ENCODE measurements around the gene CLDN7.

Gene CLDN7, protein sequence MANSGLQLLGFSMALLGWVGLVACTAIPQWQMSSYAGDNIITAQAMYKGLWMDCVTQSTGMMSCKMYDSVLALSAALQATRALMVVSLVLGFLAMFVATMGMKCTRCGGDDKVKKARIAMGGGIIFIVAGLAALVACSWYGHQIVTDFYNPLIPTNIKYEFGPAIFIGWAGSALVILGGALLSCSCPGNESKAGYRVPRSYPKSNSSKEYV

DNA sequence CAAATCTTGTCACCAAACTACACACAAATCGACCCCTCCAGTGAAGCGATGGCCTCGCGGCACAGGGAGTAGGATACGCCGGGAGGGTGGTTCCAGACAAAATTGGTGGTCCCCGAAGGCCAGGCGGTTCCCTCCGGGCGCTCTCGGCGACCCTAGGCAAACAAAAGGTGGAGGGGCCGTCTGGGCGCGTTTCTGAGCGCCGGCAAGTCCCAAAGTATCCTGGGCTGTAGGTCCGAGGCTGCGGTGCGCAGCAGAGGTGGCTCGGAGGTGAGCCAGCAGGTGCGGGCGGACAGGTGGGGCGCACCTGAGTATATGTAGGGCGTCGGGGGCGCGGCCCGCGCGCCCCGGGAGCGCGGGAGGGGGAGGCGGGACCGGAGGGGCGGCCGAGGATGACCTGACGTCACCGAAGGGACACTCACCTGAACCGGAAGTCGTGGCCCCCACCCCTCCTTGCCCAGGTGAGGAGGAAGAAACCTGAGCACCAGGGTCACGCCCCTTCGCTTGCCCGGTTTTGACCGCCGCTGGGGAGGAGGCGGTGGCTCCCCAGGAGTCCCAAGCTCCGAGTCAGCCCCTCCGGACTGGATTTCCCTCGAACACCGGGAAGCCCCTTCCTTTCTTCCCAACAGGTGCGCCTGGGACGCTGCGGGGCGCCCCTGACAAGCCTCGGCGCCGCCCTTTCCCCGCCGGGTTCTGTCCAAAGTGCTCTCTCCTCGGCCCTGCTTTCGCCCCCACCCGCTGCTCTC is at the start of gene CLDN7:
CLDN7 (minus strand) TSS at position 287 of the 743 bp plus-strand sequence. CDS start 435 bp downstream, outside the sequence.
- DNase-seq (ENCODE audit: low spot score) = peak; percentile 90

DNA sequence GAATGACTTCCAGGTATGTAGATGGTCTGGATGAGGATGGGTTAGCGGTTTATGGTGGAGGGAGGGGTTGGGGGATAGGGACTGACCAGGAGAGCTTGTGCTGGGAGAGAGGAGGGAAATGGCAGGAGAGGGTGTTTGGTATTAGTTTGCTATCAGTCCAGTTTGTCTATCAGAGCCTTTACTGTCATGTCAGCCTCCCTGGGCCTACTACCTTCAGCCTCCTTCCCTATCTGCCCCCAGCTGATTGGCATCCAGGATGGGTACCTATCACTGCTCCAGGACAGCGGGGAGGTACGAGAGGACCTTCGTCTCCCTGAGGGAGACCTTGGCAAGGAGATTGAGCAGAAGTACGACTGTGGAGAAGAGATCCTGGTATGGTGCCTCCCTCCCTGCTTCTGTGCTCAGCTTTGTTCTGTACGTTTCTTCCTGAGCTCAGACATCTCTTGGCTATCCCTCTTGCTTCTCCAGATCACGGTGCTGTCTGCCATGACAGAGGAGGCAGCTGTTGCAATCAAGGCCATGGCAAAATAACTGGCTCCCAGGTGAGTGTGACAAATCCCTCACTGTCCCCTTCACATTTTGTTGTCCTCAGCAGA is 48.9 kb upstream of the CLDN7 start:
- no peak for DNase-seq (ENCODE audit: low spot score)

DNA sequence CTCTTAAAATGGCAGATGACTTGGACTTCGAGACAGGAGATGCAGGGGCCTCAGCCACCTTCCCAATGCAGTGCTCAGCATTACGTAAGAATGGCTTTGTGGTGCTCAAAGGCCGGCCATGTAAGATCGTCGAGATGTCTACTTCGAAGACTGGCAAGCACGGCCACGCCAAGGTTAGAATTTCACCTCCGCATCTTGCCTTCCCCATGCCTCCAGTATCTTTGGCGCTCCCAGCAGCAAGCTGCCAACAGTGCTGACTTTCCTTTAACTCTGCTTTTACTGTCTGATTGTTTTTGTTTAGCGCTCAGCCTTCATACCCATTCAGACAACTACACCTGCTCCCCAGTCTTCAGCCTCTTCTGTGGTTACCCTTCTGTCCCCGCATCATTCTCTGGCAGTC is 47.4 kb upstream of the CLDN7 start:
- DNase-seq (ENCODE audit: low spot score) = no peak

DNA sequence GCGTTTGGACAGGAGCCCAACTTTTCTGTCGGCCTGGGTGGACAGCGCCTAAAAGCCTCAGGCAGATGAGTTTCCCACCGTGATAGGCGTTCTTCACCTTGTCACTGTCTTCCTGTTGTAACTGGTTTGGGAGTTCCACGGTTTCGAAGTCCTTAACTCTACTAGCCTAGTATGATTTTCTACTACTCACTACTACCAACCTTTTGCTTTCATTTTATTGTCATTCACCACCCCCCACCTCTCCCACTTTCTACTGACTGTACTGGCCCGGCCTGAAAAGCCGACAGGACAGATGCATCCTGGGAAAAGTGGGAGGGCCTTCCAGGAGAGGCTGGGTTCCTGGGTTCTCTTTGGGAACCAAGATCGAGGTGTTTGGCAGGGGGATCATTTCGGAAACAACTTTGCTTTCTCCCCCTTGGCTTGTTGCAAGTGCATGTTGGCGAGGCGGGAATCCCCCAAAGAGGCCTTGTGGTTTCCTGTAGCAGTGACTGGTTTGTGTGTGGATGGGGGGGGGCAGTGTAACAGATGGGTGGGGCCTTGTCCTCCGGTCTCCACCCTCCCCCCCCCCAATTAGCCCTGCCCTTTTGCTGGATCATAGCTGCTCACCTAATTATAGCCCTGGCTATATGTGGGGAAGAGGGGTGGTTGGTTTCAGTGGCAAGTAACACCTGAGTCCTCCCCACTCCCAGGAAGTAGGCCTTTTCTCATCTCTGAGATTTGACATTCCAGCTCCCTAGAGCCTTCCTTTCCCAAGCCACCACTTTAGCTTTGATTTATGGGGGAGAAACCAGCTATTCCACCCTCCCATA is 46.6 kb upstream of the CLDN7 start:
- peak; percentile 85 for DNase-seq (ENCODE audit: low spot score)

DNA sequence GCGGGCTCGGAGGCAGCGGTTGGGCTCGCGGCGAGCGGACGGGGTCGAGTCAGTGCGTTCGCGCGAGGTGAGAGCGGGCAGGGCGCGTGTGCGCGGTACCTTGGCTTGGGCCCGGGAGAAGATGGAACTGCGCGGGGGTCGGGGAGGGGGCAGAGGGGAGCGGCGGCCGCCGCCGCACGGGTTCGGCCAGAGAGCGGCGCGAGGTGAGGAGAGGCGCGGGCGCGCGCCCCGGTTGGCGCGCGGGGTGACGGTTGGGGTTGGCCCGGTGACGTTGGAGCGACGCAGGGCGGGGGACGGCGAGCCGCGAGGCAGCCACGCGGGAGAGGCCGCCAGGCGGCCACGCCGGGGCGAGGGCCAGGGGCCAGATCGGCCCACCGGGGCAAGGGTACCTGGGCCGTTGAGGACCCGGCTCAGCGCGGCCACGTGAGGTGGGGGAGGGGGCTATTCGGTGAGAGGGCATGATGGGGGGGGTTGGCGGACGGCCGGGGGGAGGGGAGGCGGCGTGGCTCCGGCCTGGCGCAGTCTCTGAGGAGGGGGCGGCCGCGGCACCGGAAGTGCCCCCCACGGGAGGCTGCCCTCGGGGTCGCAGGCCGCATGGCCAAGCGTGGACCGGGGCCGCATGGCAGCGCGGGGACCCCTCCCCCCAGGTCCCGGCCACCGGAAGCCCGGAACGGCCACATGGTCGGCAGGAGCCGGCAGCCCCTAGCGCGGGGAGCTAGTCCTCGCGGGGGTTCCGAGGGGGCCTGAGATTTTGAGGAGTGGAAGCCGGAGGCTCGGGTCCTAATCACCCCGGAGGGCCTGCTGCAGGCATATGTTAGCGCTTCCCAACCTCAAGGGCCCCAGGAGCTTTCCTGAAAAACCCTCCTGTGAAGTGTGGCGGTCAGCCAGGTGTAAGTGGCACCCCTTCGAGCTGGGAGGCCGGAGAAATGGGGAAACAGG is 45.7 kb upstream of the CLDN7 start:
- peak; percentile 42 for DNase-seq (ENCODE audit: low spot score)

DNA sequence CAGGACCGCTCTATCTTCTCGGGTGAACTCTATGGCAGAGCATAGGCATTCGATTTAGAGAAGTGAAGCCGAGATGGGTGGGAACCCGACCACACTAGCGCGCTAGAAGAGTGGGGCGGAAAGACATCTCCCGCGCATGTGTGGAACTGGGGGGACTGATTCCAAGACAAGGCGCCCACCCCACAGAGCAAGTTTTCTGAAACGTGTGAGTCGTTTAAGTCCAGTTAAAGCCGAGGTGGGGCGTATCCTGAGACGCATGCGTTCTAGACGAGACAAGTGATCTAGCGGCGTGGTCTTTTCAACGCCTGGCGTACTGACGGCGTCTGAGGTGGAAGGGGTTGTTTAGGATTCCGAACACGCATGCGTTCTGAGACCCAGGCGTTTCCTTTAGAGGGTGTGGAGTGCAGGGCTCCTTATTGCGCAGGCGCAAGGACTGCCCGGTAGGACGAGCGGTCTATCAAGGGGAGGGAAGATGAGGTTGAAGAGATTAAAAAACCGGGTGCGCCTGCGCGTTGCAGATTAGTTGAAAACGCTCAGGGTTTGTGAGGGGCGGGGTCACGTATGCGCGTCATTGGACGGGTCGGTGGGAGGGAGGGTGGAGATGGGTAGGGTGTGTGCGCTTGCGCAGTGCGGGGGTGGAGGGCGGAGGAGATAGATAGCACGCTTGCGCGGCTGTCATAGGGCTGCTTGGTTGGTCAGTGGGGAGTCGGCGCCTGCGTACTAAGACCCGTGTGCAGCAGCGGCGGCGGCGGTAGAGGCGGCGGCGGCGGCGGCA is 44.8 kb upstream of the CLDN7 start, which contains the start of gene EIF5A:
EIF5A (plus strand) TSS at position 718 of the 775 bp plus-strand sequence. CDS start 2,008 bp downstream, outside the sequence.
- DNase-seq (ENCODE audit: low spot score) = peak; percentile 100

DNA sequence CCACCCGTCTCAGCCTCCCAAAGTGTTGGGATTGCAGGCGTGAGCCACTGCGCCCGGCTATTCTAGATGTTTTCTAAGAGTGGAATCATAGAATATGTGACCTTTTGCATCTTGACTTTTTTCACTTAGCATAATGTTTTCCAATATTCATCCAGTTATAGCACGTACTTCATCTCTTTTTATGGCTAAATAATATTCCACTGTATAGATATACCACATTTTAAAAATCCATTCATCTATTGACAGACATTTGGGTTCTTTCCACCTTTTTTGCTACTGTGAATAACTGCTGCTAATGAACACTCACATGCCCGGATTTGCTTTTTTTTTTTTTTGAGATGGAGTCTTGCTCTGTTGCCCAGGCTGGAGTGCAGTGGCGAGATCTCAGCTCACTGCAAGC is 41.9 kb upstream of the CLDN7 start:
- DNase-seq (ENCODE audit: low spot score) = no peak

DNA sequence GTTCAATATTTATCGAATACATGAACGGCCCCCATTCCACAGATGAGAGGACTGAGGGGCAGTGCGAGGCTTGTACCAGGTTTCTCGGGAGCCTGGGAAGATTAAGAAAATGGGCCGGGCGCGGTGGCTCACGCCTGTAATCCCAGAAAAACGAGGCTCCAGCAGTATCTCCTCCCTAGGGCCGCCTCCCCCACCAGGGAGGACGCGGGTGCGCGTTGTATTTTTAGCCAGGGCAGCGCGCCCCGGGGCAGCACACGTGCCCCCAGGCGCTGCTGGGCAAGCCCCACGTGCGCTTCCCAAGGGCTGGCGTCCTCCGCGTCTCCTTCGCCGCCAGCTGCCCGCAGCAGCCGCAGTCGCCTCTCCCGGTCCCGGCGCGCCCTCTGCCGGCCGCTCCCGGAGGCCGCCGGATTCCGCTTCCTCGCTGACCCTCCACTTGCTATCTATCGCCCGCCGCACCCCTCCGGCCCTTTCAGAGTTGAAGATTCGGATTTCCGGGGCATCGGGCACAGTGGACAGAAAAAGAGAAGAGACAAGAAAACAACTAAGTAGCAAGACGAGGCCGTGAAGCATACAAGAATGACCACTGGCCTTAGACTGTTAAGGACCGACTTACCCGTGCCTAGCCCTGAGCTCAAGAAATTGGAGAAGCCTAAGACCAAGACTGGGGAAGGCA is 34.0 kb upstream of the CLDN7 start:
- peak; percentile 82 for DNase-seq (ENCODE audit: low spot score)

DNA sequence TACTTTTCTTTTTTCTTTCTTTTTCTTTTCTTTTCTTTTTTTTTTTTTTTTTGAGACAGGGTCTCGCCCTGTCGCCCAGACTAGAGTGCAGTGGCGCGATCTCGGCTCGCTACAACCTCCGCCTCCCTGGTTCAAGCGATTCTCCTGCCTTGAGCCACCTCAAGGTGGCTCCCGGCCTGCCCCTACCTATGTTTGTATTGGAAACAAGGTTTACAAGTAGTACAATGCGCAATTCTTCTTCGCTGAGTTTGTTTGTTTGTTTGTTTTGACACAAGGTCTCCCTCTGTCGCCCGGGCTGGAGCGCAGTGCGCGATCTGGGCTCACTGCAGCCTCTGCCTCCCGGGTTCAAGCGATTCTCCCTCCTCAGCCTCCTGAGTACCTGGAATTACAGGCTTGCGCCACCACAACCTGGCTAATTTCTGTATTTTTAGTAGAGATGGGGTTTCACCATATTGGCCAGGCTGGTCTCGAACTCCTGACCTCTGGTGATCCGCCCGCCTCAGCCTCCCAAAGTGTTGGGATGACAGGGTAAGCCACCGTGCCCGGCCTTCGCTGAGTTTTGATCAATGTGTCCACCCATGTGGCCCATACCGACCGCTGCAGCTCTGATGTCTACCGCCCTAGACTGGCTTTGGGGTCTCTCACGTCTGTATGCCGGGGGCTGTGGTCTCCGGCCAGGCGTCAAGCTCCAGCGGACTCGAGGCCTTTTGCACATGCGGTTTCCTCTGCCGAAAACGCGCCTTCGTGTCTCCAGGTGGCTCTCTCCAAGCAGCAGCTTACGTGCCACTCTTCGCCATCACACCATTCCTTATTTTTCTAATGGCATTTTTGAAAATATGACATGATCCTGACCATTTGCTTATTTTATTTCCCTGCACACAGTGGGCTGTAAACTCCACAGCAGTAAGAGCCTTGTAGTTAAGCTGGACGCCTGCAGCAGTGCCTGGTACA is 33.2 kb upstream of the CLDN7 start:
- DNase-seq (ENCODE audit: low spot score) = no peak

DNA sequence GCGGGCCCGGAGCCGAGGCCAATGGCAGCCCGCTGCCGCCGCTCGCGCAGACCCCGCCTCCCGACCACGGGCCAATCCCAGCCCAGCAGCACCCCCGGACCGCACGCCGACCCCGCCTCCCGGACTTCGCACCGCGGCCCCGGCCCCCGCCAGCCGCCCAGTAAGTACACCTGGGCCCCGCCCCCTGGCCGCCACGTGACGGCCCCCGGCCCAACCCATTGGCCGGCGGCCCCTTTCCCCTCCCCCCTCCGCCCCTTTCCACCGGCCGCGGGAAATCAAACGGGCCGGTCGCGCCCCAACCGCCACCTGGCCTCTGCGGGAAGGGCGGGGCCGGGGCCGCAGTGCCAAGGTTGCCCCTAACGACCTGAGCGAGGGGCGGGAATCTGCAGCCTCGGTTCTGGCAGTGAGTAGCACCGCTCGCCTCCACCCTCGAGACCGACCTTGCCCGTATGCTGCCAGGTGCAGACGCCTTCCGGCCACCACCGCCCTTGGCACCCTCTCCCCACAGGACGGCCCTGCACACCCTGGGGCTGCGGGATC is 32.4 kb upstream of the CLDN7 start, which contains the start of gene YBX2:
YBX2 (minus strand) TSS at position 26 of the 540 bp plus-strand sequence. CDS start 139 bp downstream, outside the sequence.
- peak; percentile 68 for DNase-seq (ENCODE audit: low spot score)

DNA sequence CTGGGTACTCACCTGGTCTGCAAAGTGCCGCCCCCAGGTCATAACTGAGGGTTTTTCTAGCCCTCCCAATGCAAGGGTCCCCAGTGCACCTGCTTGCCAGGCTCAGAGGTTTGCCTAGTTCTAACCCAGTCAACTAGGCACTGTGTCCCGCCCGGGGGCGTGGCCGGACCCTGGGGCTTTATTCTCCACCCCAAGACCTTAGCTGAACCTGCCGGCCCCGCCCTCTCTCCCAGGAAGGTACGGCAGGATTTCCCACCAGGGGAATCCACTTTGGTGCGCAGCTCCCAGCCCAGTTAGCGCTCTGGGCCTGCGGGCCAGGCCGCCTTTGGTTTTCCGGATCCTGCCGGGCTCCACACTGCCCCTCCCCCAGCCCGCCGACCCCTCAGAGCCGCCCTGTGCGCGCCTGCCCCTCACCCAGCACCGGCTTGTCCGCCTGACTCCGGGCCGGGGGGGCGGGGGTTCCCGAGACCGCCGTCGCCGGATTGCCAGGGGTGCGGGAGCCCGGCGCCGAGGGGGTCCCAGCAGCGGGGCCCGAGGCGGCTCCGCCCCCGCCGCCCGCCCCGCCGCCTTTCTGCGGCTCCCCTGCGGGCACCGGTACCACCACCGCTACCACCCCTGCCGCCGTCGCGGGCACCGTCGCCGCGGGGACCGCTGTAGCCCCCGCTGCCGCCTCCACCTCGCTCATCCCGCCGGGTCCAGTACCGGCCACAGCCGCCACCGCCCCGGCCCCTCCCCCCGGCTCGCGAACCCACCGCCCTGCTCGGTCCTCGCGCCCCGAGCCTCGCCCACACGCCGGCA is 31.7 kb upstream of the CLDN7 start:
- peak; percentile 11 for DNase-seq (ENCODE audit: low spot score)

DNA sequence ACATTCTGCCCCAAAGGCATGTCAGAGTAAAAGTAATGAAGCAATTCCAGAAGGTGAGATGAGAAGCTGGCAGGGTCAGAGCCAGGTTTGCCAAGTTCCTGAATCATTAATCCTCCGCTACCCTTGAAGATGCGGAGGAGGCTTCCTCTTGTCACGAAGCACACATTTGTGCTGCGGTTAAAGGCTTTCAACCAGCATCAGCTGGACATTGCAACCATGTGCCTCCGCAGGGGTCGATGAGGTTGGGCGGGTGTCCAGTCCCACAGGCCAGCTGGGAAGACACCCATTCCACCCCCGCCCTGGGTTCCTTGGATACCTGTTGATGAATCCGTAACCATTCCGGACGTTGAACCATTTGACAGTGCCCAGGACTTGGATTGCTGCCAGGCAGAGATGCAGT is 30.9 kb upstream of the CLDN7 start:
- DNase-seq (ENCODE audit: low spot score) = peak; percentile 67

DNA sequence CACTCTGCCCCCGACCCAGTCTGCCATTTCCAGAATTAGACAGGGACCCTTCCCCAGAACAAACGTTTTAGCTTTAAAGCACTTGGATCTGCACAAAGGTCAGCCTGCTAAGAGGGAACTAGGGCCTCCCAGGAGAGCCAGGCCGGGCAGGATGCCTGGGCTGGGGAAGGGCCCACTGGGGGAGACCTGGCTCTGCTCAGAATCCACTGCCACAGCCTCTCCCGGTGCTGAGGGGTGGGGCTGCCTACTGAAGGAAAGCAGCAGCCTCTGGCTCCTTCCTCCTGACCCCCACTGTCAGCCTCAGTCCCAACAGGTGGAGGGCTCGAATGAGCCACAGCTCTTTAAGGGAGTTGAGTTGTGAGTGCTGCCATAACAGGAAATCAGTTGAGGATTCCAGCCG is 30.5 kb upstream of the CLDN7 start:
- no peak for DNase-seq (ENCODE audit: low spot score)

DNA sequence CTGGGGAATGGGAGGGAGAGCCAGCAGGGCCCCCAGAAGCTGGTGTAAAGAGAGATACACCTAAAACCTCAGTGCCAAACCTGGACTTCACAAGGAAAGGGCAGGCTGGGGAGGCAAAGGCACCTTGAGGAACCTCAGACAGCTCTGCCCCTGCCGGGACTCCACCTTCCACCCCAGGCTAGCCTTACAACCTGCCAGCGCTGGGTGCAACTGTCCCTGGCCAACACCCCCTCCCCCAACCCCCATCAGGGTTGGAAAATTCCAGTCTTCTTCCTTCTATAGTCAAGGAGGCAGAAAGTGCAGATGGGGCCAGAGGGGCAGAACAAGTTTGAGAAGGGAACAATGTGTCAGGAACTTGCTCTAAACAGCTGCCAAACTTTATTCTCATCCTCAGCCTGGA is 29.9 kb upstream of the CLDN7 start:
- DNase-seq (ENCODE audit: low spot score) = no peak

DNA sequence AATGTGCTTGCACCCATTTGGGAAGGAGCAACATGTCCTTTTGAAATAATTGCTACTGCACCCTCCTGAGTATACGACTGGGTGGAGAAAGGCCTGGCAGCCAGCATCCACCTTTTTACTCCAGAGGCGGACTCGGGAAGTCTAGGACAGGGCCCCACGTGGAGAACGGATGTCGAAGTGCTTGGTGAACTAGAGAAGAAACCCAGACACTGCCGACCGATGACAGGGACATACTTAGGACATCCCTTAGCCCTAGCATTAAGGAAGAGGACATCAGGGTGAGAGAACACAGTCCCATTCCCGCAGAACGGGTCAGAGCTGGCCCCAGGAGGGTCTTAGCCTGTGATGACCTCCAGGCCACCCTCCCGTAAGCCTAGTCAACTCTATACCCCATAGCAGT is 28.4 kb upstream of the CLDN7 start:
- no peak for DNase-seq (ENCODE audit: low spot score)

DNA sequence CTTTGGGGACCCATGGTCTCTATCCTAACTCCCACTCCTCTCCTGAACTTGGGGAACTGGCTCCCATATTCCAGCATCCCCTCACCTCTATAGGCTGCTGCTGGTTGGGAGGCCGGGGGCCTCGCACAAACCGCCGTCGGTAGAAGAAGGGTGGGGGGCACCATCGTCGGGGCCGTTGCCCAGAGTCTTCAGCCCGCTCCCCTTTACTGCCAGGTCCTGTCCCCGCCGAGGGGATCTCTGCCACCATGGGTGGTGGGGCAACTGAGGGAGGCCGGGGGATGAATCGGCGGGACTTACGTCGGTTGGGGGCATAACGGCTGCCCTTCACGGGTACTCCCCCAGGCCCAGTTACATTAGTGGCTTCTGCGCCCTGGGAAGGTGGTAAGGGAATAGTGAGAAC is 27.9 kb upstream of the CLDN7 start:
- no peak for DNase-seq (ENCODE audit: low spot score)

DNA sequence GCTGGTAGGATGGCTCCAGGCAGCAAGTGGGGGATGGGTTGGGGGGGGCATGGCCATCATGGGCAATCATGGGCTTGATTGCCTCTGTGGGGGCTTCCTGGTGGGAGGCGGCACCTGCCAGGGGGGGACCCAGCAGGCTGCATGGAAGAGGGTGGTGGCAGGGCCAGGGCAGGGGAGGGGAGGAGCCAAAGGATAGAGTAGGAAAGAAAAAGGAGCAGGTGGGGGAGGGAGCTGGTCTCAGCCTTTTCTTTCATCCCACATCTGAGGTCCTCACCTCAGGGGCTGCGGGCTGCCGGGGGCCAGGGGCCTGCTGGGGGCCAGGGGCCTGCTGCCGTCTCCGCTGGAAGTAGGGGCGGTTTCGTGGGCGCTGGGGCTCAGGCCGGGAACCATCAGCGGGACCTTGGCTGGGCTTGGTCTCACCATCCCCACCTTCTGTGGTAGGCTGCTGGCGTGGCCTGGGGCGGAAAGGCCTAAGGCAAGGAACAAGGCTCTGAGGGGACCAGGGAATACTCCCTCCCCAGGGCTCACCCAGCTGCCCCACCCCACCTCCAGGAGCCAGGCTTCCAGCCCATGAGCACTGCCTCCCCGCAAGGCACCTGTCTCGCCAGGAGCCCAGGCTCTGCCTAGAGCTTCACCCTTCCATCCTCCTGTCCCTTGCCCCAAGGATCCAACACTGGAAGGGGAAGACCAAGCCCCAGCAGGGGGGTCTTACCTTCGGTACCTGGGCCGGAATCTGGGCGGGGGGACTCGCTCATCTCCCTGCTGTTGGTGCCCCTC is 27.2 kb upstream of the CLDN7 start:
- no peak for DNase-seq (ENCODE audit: low spot score)
